ENCODE results near the gene COX4I1. TPM values are rescaled to one million over a fixed set of nuclear protein-coding genes. Genes with fewer than 3 reads are reported as not detected.

COX4I1 gene
- total and polyA plus RNA-seq, 2 donors (not counting 1 experiment from before 2014, with no cell fraction given): 759 to 813 TPM

DNA sequence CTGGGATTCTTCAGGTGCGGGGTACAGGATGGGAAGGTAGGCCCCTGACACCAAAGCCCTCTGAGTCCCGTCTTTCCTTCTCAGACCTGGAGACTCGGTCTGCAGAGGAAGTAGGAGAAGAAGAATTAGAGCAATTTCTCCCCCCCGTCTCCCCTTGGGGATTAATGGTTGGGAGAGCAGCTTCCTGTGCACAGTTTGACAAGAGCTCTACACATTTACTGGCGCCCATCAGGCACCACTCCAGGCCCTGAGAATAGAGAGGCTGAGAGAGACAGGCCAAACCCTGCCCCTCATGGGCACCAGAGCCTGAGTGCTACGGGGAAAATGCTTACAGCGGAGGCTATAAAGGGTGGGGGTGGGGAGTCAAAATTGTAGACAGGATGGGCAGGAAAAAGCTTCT is 45.1 kb upstream of the COX4I1 start:
- H3K36me3 ChIP-seq (replicated peaks in 1 of 2; ENCODE audit: control extremely low read depth in 1 of 2, control insufficient read depth in 1 of 2, extremely low read depth in 1 of 2, insufficient read depth in 2 of 2, low read length in 1 of 2): no peaks in the 10 kb centered on the region
- intact Hi-C loops (cut with micrococcal nuclease): loop anchor here (2.0 kb wide), 1 partner anchor 200 kb away; no protein-coding TSS in a partner anchor
- H3K79me2 ChIP-seq (ENCODE audit: control insufficient read depth, insufficient read depth, low read length): peaks cover 11% of the 10 kb centered on the region
- DNase-seq (peak; percentile 83), ATAC-seq (ENCODE audit: low read depth) (peak; percentile 8)
- H3K4me3 Mint-ChIP-seq: peak overlapping the region; percentile 86
- ChIA-PET CTCF (interaction anchor here (0.7 to 1.4 kb wide), 7 partner anchors 16 to 201 kb away, joined by 3 to 4 read pairs (median 3); no protein-coding TSS in a partner anchor), POLR2A (interaction anchor here (0.7 to 4.0 kb wide), 2 partner anchors 18 to 61 kb away, joined by 8 to 24 read pairs; no protein-coding TSS in a partner anchor)
- H3K4me1 Mint-ChIP-seq: peaks cover 81% of the 10 kb centered on the region
- peak overlapping the region; percentile 94 to 98 for H3K27ac ChIP-seq (ENCODE audit: low read length in 2 of 2)
- peaks cover 0 to 15% (median 5%) of the 10 kb centered on the region in 3 donors for H3K9me3 ChIP-seq (ENCODE audit: control extremely low read depth in 1 of 3, control insufficient read depth in 2 of 3, insufficient read depth in 1 of 3, low read length in 2 of 3)
- no peak overlapping the region for H2AFZ ChIP-seq (ENCODE audit: insufficient read depth, low read depth, low read length, poor library complexity, severe bottlenecking)
- TF ChIP-seq, protein P1, sequence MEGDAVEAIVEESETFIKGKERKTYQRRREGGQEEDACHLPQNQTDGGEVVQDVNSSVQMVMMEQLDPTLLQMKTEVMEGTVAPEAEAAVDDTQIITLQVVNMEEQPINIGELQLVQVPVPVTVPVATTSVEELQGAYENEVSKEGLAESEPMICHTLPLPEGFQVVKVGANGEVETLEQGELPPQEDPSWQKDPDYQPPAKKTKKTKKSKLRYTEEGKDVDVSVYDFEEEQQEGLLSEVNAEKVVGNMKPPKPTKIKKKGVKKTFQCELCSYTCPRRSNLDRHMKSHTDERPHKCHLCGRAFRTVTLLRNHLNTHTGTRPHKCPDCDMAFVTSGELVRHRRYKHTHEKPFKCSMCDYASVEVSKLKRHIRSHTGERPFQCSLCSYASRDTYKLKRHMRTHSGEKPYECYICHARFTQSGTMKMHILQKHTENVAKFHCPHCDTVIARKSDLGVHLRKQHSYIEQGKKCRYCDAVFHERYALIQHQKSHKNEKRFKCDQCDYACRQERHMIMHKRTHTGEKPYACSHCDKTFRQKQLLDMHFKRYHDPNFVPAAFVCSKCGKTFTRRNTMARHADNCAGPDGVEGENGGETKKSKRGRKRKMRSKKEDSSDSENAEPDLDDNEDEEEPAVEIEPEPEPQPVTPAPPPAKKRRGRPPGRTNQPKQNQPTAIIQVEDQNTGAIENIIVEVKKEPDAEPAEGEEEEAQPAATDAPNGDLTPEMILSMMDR (IDR thresholded peaks at IDR 0.05): no peak
- no peak for TF ChIP-seq EZH2 (IDR thresholded peaks at IDR 0.05; ENCODE audit: borderline replicate concordance, insufficient read depth, low read depth, low read length, poor library complexity, severe bottlenecking)
- peaks cover 88 to 94% of the 10 kb centered on the region in 2 donors for H3K4me1 ChIP-seq (ENCODE audit: control insufficient read depth in 2 of 2, insufficient read depth in 2 of 2, low read length in 2 of 2)
- peak overlapping the region; percentile 30 for H3K9ac ChIP-seq (ENCODE audit: low read length)
- H3K27me3 Mint-ChIP-seq: no peaks in the 10 kb centered on the region
- H3K27ac Mint-ChIP-seq: peak overlapping the region; percentile 100
- WGBS (ENCODE audit: insufficient coverage): 13% methylated on average over 3 of the region's 7 CpGs
- peaks cover 3% of the 10 kb centered on the region for H3K9me3 Mint-ChIP-seq (ENCODE audit: insufficient read depth)
- peak overlapping the region in 3 of 5 experiments; percentile 7 to 37 (median 24) for H3K4me3 ChIP-seq (ENCODE audit: control extremely low read depth in 1 of 5, extremely low read depth in 1 of 5, insufficient read depth in 1 of 5, low read depth in 2 of 5, low read length in 4 of 5)
- peaks cover 7% of the 10 kb centered on the region for H4K20me1 ChIP-seq (ENCODE audit: control insufficient read depth, insufficient read depth, low read length, poor library complexity, severe bottlenecking)
- H3K4me2 ChIP-seq (replicated peaks; ENCODE audit: low read depth, low read length, poor library complexity, severe bottlenecking): peak overlapping the region; percentile 92
- H3K27me3 ChIP-seq (replicated peaks in 1 of 4; ENCODE audit: control extremely low read depth in 1 of 4, control insufficient read depth in 3 of 4, insufficient read depth in 4 of 4, low read length in 3 of 4): no peaks in the 10 kb centered on the region

All from B cell (primary cell).